HG03095 (cell line): ENCODE data around the gene WNT3A.
"Not testable (repeated sequence)": the region's sequence is repeated elsewhere in the genome, so short reads cannot be mapped to it uniquely, and the experiment has no call there.

Experiments
- ATAC-seq: cut with Tn5 transposase; IDR thresholded peaks from one replicate; pipeline ENCODE4 v1.9.1; 2021; ENCODE audit warnings: moderate library complexity; ENCODE audit not compliant: unreplicated experiment

The WNT3A gene

GRCh38 chr1:228011721-228012311, 5.0 kb downstream of the WNT3A start:
- no peak for ATAC-seq

- no peak for ATAC-seq
Measured at GRCh38 chr1:228012555-228012954, 5.8 kb downstream of the WNT3A start.

GRCh38 chr1:228013131-228013934, 6.5 kb downstream of the WNT3A start:
- no peak for ATAC-seq

GRCh38 chr1:228013935-228014930, 7.4 kb downstream of the WNT3A start:
- ATAC-seq, result no peak

GRCh38 chr1:228015276-228016180, 8.7 kb downstream of the WNT3A start:
- ATAC-seq, result no peak

- ATAC-seq, result no peak
Measured at GRCh38 chr1:228016181-228016510, 9.3 kb downstream of the WNT3A start.

GRCh38 chr1:228016653-228017355, 10.0 kb downstream of the WNT3A start:
- no peak for ATAC-seq

- ATAC-seq, result no peak
Measured at GRCh38 chr1:228017356-228018124, 10.7 kb downstream of the WNT3A start.

GRCh38 chr1:228018125-228018398, 11.3 kb downstream of the WNT3A start:
- ATAC-seq, result no peak

- no peak for ATAC-seq
Measured at GRCh38 chr1:228018961-228019721, 12.3 kb downstream of the WNT3A start.

GRCh38 chr1:228019722-228020083, 12.9 kb downstream of the WNT3A start:
- not testable (repeated sequence) for ATAC-seq

- ATAC-seq, result no peak
Measured at GRCh38 chr1:228020686-228021354, 14.0 kb downstream of the WNT3A start.

- no peak for ATAC-seq
Measured at GRCh38 chr1:228021355-228022030, 14.7 kb downstream of the WNT3A start.

- no peak for ATAC-seq
Measured at GRCh38 chr1:228022571-228023293, 15.9 kb downstream of the WNT3A start.

- no peak for ATAC-seq
Measured at GRCh38 chr1:228023294-228023639, 16.5 kb downstream of the WNT3A start.

GRCh38 chr1:228029281-228029680, 22.5 kb downstream of the WNT3A start:
- no peak for ATAC-seq
